H9 (cell line): ENCODE measurements around the gene CDK6. TPM values are rescaled to one million over a fixed set of nuclear protein-coding genes. Genes with fewer than 3 reads are reported as not detected.

ENCODE experiments used
- DNase-seq: peaks from one replicate; pipeline ENCODE4 v3.0.0-alpha.2; 2017
- H2AFZ ChIP-seq: one replicate; pipeline ENCODE4 v1.6.1; 2013; ENCODE audit warnings: mild to moderate bottlenecking, low read length, control low read depth, moderate library complexity
- H2AK5ac ChIP-seq: 2 replicates; pipeline ENCODE4 v1.6.1; 2013; ENCODE audit warnings: low read length, control low read depth, mixed read lengths; ENCODE audit not compliant: insufficient read length
- H2BK120ac ChIP-seq: one replicate; pipeline ENCODE4 v1.6.1; 2013; ENCODE audit warnings: low read depth, mild to moderate bottlenecking, low read length, control low read depth, inconsistent platforms; ENCODE audit not compliant: poor library complexity, severe bottlenecking
- H2BK12ac ChIP-seq: 2 replicates; pipeline ENCODE4 v1.6.1; 2013; ENCODE audit warnings: low read length, control low read depth, mixed read lengths, low read depth; ENCODE audit not compliant: insufficient read length
- H2BK15ac ChIP-seq: 2 replicates; pipeline ENCODE4 v1.6.1; 2013; ENCODE audit warnings: low read depth, low read length, control low read depth
- H2BK20ac ChIP-seq: one replicate; pipeline ENCODE4 v1.6.1; 2013; ENCODE audit warnings: low read depth, mild to moderate bottlenecking, low read length, control low read depth, inconsistent platforms; ENCODE audit not compliant: poor library complexity, severe bottlenecking
- H2BK5ac ChIP-seq: 2 replicates; pipeline ENCODE4 v1.6.1; 2013; ENCODE audit warnings: low read length, control low read depth, mixed read lengths; ENCODE audit not compliant: insufficient read length
- H3K14ac ChIP-seq: 2 replicates; pipeline ENCODE4 v1.6.1; 2013; ENCODE audit warnings: low read length, control low read depth; ENCODE audit not compliant: insufficient read depth
- H3K18ac ChIP-seq: 2 replicates; pipeline ENCODE4 v1.6.1; 2013; ENCODE audit warnings: low read depth, mild to moderate bottlenecking, mixed read lengths, low read length, control low read depth; ENCODE audit not compliant: insufficient read length
- H3K23ac ChIP-seq: 2 replicates; pipeline ENCODE4 v1.6.1; 2013; ENCODE audit warnings: low read length, control low read depth, mixed read lengths, low read depth; ENCODE audit not compliant: insufficient read length
- H3K23me2 ChIP-seq: 2 replicates; pipeline ENCODE4 v1.6.1; 2013; ENCODE audit warnings: low read depth, mild to moderate bottlenecking, mixed read lengths, low read length, control low read depth; ENCODE audit not compliant: insufficient read length, poor library complexity, severe bottlenecking
- H3K27ac ChIP-seq: 2 replicates; pipeline ENCODE4 v1.5.1; 2013; ENCODE audit warnings: low read length, control low read depth, mixed read lengths, low read depth; ENCODE audit not compliant: insufficient read length
- H3K27me3 ChIP-seq: 2 replicates; pipeline ENCODE4 v1.6.1; 2013; ENCODE audit warnings: low read length, control low read depth, inconsistent platforms; ENCODE audit not compliant: insufficient read depth
- H3K4ac ChIP-seq: 2 replicates; pipeline ENCODE4 v1.6.1; 2013; ENCODE audit warnings: low read depth, mild to moderate bottlenecking, control low read depth, inconsistent platforms, low read length, moderate library complexity
- H3K4me1 ChIP-seq: 2 replicates; pipeline ENCODE4 v1.6.1; 2013; ENCODE audit warnings: low read length, control low read depth, inconsistent platforms; ENCODE audit not compliant: insufficient read depth
- H3K4me2 ChIP-seq: 2 replicates; pipeline ENCODE4 v1.6.1; 2013; ENCODE audit warnings: low read length, control low read depth, mixed read lengths; ENCODE audit not compliant: insufficient read length, insufficient read depth
- H3K56ac ChIP-seq: 2 replicates; pipeline ENCODE4 v1.6.1; 2013; ENCODE audit warnings: low read depth, mild to moderate bottlenecking, mixed read lengths, low read length, control low read depth; ENCODE audit not compliant: insufficient read length
- H3K79me1 ChIP-seq: 2 replicates; pipeline ENCODE4 v1.6.1; 2013; ENCODE audit warnings: low read depth, mild to moderate bottlenecking, moderate library complexity, low read length, control low read depth, inconsistent platforms; ENCODE audit not compliant: insufficient read depth, poor library complexity, severe bottlenecking
- H3K79me2 ChIP-seq: 2 replicates; pipeline ENCODE4 v1.6.1; 2013; ENCODE audit warnings: low read length, control low read depth, inconsistent platforms; ENCODE audit not compliant: insufficient read depth
- H3K9ac ChIP-seq: 2 replicates; pipeline ENCODE4 v1.6.1; 2013; ENCODE audit warnings: low read length, control low read depth, mixed read lengths; ENCODE audit not compliant: insufficient read length; ENCODE audit errors: extremely low read depth
- H3K9me3 ChIP-seq: one replicate; pipeline ENCODE4 v1.6.1; 2013; ENCODE audit warnings: low read depth, low read length, inconsistent platforms; ENCODE audit not compliant: control insufficient read depth
- H3T11ph ChIP-seq: one replicate; pipeline ENCODE4 v1.6.1; 2013; ENCODE audit warnings: mild to moderate bottlenecking, low read length, control low read depth, inconsistent platforms
- H4K20me1 ChIP-seq: one replicate; pipeline ENCODE4 v1.6.1; 2013; ENCODE audit not compliant: control insufficient read depth, insufficient read length, insufficient read depth
- H4K5ac ChIP-seq: 2 replicates; pipeline ENCODE4 v1.6.1; 2013; ENCODE audit warnings: low read depth, mild to moderate bottlenecking, mixed read lengths, low read length, control low read depth; ENCODE audit not compliant: insufficient read length
- H4K8ac ChIP-seq: replicated peaks from 2 replicates; pipeline ENCODE4 v1.6.1; 2013; ENCODE audit warnings: low read length, control low read depth, mixed read lengths, low read depth; ENCODE audit not compliant: insufficient read length
- H4K91ac ChIP-seq: 2 replicates; pipeline ENCODE4 v1.6.1; 2013; ENCODE audit warnings: low read depth, mild to moderate bottlenecking, moderate library complexity, mixed read lengths, low read length, control low read depth; ENCODE audit not compliant: insufficient read length
- H3K27ac Mint-ChIP-seq, 3 experiments: 2 replicates in 2 of 3; 3 replicates in 1 of 3; pipeline ENCODE4 v1.8.0; 2020 to 2021; ENCODE audit warnings: mixed read lengths in 3 of 3, mild to moderate bottlenecking in 1 of 3, moderate library complexity in 1 of 3
- H3K27me3 Mint-ChIP-seq: 2 replicates; pipeline ENCODE4 v1.8.0; 2021; ENCODE audit warnings: low read depth, mild to moderate bottlenecking, moderate library complexity, mixed read lengths
- H3K36me3 Mint-ChIP-seq, 3 experiments: 2 replicates in 2 of 3; 3 replicates in 1 of 3; pipeline ENCODE4 v1.8.0; 2020 to 2021; ENCODE audit warnings: low read depth in 3 of 3, mixed read lengths in 3 of 3; ENCODE audit not compliant: insufficient read depth in 1 of 3
- H3K4me1 Mint-ChIP-seq, 2 experiments: 2 replicates each; pipeline ENCODE4 v1.8.0; 2020; ENCODE audit warnings: mixed read lengths in 2 of 2
- H3K4me3 Mint-ChIP-seq, 2 experiments: 2 replicates in 1 of 2; 3 replicates in 1 of 2; pipeline ENCODE4 v1.8.0; 2020 to 2021; ENCODE audit warnings: mild to moderate bottlenecking in 2 of 2, mixed read lengths in 2 of 2, moderate library complexity in 1 of 2
- H3K9me3 Mint-ChIP-seq, 2 experiments: 2 replicates in 1 of 2; 3 replicates in 1 of 2; pipeline ENCODE4 v1.8.0; 2020; ENCODE audit warnings: mild to moderate bottlenecking in 2 of 2, mixed read lengths in 2 of 2, moderate library complexity in 1 of 2
- CTCF ChIP-seq: fragments of 200-600 bp; sonication (generic); conservative IDR thresholded peaks from 3 replicates; pipeline ENCODE4 v1.8.0; 2021; ENCODE audit warnings: antibody characterized with exemption, mild to moderate bottlenecking
- WGBS: extraction: QIAGEN DNeasy Blood & Tissue Kit; methylation state at CpG from one replicate; pipeline ENCODE4 v1.1.7; 2013; ENCODE audit warnings: missing lambda C conversion rate, low lambda C conversion rate, mixed read lengths; ENCODE audit not compliant: insufficient read length; ENCODE audit errors: extremely low coverage; 5-methylcytosine and 5-hydroxymethylcytosine counted together
- total RNA-seq: library from RNA; stranded (reverse); gene quantifications from 2 replicates; pipeline ENCODE4 v1.2.1, GENCODE V29; 2021

Gene CDK6
- total RNA-seq, 1 experiment from 2014 or later: 30.0 TPM

DNA sequence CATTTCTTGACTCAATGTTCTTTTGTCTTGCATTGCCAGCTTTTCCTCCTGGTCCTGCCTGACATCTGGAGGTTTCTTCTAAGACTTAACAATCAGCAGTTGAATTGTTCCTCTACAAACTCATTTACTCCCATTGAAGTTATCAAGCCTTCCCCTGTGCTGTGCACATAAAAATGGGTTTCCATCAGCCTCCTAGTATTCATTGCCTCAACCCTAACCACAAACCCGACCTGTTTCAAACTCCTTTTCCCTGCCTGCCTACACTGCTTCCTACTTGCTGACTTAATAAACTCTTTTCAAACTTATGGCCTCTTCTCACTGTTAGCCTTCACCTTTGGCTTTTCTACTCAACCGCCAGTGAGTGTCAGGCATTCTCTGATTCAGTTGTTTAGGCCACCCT, 9.4 kb upstream of the CDK6 start:
- Histone ChIP-seq H3K79me1 (no peaks in the 10 kb centered on the region), H2BK120ac (no peak overlapping the region), H3K4me1 (no peaks in the 10 kb centered on the region), H2BK15ac (no peak overlapping the region), H2BK5ac (no peak overlapping the region), H3K27ac (no peak overlapping the region), H3K56ac (no peak overlapping the region), H4K8ac (no peak overlapping the region), H3T11ph (no peak overlapping the region), H2AFZ (no peak overlapping the region), H3K4me2 (no peak overlapping the region), H4K5ac (no peak overlapping the region), H3K27me3 (no peaks in the 10 kb centered on the region), H3K9ac (no peak overlapping the region), H2AK5ac (no peak overlapping the region), H3K9me3 (no peaks in the 10 kb centered on the region), H4K20me1 (no peaks in the 10 kb centered on the region), H2BK12ac (no peak overlapping the region), H4K91ac (no peak overlapping the region), H3K23ac (no peak overlapping the region), H3K18ac (no peak overlapping the region), H3K4ac (no peak overlapping the region), H3K23me2 (no peaks in the 10 kb centered on the region), H3K79me2 (no peaks in the 10 kb centered on the region), H3K14ac (no peak overlapping the region), H2BK20ac (no peak overlapping the region)
- Mint-ChIP-seq H3K4me1 (peaks cover 0 to 4% of the 10 kb centered on the region in 2 experiments; a peak in 2 of 4 replicates), H3K9me3 (no peaks in the 10 kb centered on the region), H3K27me3 (peaks cover 36% of the 10 kb centered on the region), H3K27ac (no peak overlapping the region), H3K36me3 (no peaks in the 10 kb centered on the region), H3K4me3 (no peak overlapping the region)
- DNase-seq: no peak
- TF ChIP-seq CTCF: no peak
- WGBS: no CpG with 5 or more reads among the region's 2 CpGs
